NB4 (cell line): ENCODE results near the gene FOXJ1.

Experiments
- DNase-seq: peaks from one replicate; pipeline ENCODE4 v3.0.0; 2010; ENCODE audit warnings: low read depth
- H3K4me3 ChIP-seq: one replicate; pipeline ENCODE4 v1.5.1; 2011; ENCODE audit warnings: mild to moderate bottlenecking, low read depth, low read length, moderate library complexity
- CTCF ChIP-seq: IDR thresholded peaks from one replicate; pipeline ENCODE4 v1.5.1; 2012; ENCODE audit warnings: low read depth, low read length
- MAX ChIP-seq: IDR thresholded peaks from 2 replicates; pipeline ENCODE4 v1.6.1; 2011; ENCODE audit warnings: low read depth, low read length
- MYC ChIP-seq: IDR thresholded peaks from 2 replicates; pipeline ENCODE4 v1.6.1; 2011; ENCODE audit warnings: low read depth, low read length
- POLR2A ChIP-seq: IDR thresholded peaks from 2 replicates; pipeline ENCODE4 v1.6.1; 2011; ENCODE audit warnings: mild to moderate bottlenecking; ENCODE audit not compliant: insufficient read length; ENCODE audit errors: extremely low read depth

Gene FOXJ1

GRCh38 chr17:76163919-76164318 is 22.9 kb upstream of the FOXJ1 start:
- no peak overlapping the region for H3K4me3 ChIP-seq
- no peak for DNase-seq
- no peak for TF ChIP-seq CTCF
- TF ChIP-seq POLR2A: no peak
- TF ChIP-seq MAX: no peak
- TF ChIP-seq MYC: no peak

GRCh38 chr17:76161619-76162266 is 20.7 kb upstream of the FOXJ1 start:
- no peak for TF ChIP-seq MYC
- no peak for TF ChIP-seq POLR2A
- no peak for TF ChIP-seq CTCF
- no peak for TF ChIP-seq MAX
- DNase-seq: no peak
- H3K4me3 ChIP-seq: no peak overlapping the region

GRCh38 chr17:76160896-76161528 is 20.0 kb upstream of the FOXJ1 start:
- DNase-seq: no peak
- TF ChIP-seq CTCF (no peak), POLR2A (no peak), MYC (no peak)
- H3K4me3 ChIP-seq: no peak overlapping the region

GRCh38 chr17:76159157-76159556 is 18.1 kb upstream of the FOXJ1 start:
- TF ChIP-seq CTCF: no peak
- no peak for TF ChIP-seq MYC
- no peak for TF ChIP-seq POLR2A

GRCh38 chr17:76157759-76158158 is 16.7 kb upstream of the FOXJ1 start:
- H3K4me3 ChIP-seq: no peak overlapping the region
- DNase-seq: no peak
- TF ChIP-seq MAX (no peak), POLR2A (no peak), MYC (no peak), CTCF (no peak)

More at GRCh38 chr17:76159157-76159556, 18.1 kb upstream of the FOXJ1 start:
- no peak for DNase-seq
- no peak overlapping the region for H3K4me3 ChIP-seq

- TF ChIP-seq MYC: no peak
- no peak for TF ChIP-seq CTCF
- TF ChIP-seq MAX: no peak
These were observed 15.6 kb upstream of the FOXJ1 start for GRCh38 chr17:76156662-76156991.

More at GRCh38 chr17:76156662-76156991, 15.6 kb upstream of the FOXJ1 start:
- H3K4me3 ChIP-seq: no peak overlapping the region
- DNase-seq: no peak
